HEK293T (cell line): ENCODE measurements around the gene DNAJC11.

Experiments used
- CTCF ChIA-PET: fragments of 350-600 bp; formaldehyde crosslinking; extraction: SDS; loops from one replicate; lab custom pipeline; 2021; ENCODE audit warnings: antibody characterized with exemption, inconsistent platforms; lab: Yijun Ruan, JAX
- POLR2A ChIA-PET: fragments of 350-600 bp; formaldehyde crosslinking; extraction: SDS; loops from one replicate; lab custom pipeline; 2020; ENCODE audit warnings: antibody characterized with exemption, inconsistent platforms; lab: Yijun Ruan, JAX
- DNase-seq: peaks from one replicate; pipeline ENCODE4 v3.0.0; 2012; ENCODE audit warnings: mixed read lengths; ENCODE audit errors: extremely low spot score
- ARNT ChIP-seq: fragments of 450-650 bp; IDR thresholded peaks from 2 replicates; pipeline ENCODE4 v1.6.1; 2017; ENCODE audit warnings: mild to moderate bottlenecking
- BHLHE40 ChIP-seq: fragments of 450-650 bp; IDR thresholded peaks from 2 replicates; pipeline ENCODE4 v1.6.1; 2016; ENCODE audit warnings: mild to moderate bottlenecking, moderate library complexity, borderline replicate concordance
- CTBP1 ChIP-seq: fragments of 450-650 bp; IDR thresholded peaks from 2 replicates; pipeline ENCODE4 v1.6.1; 2016; ENCODE audit warnings: borderline replicate concordance
- ELF4 ChIP-seq: fragments of 450-650 bp; IDR thresholded peaks from 2 replicates; pipeline ENCODE4 v1.6.1; 2017; ENCODE audit warnings: antibody characterized with exemption
- FOXA1 ChIP-seq: fragments of 450-650 bp; IDR thresholded peaks from 2 replicates; pipeline ENCODE4 v1.6.1; 2016; ENCODE audit warnings: mild to moderate bottlenecking
- FOXK2 ChIP-seq: fragments of 450-650 bp; IDR thresholded peaks from 2 replicates; pipeline ENCODE4 v1.6.1; 2016; ENCODE audit warnings: mild to moderate bottlenecking
- FOXM1 ChIP-seq: fragments of 450-650 bp; IDR thresholded peaks from 2 replicates; pipeline ENCODE4 v1.6.1; 2017; ENCODE audit warnings: mild to moderate bottlenecking, borderline replicate concordance
- HDGF ChIP-seq: fragments of 450-650 bp; IDR thresholded peaks from 2 replicates; pipeline ENCODE4 v1.6.1; 2017; ENCODE audit warnings: antibody characterized with exemption, borderline replicate concordance
- L3MBTL2 ChIP-seq: fragments of 450-650 bp; conservative IDR thresholded peaks from 2 replicates; pipeline ENCODE4 v1.6.1; 2016; ENCODE audit warnings: mild to moderate bottlenecking
- LEF1 ChIP-seq: fragments of 450-650 bp; IDR thresholded peaks from 2 replicates; pipeline ENCODE4 v1.6.1; 2017; ENCODE audit warnings: mild to moderate bottlenecking, borderline replicate concordance
- NFRKB ChIP-seq: fragments of 450-650 bp; IDR thresholded peaks from 2 replicates; pipeline ENCODE4 v1.6.1; 2016; ENCODE audit warnings: mild to moderate bottlenecking, moderate library complexity
- SP1 ChIP-seq: fragments of 450-650 bp; IDR thresholded peaks from 2 replicates; pipeline ENCODE4 v1.6.1; 2017
- SUZ12 ChIP-seq: fragments of 450-650 bp; IDR thresholded peaks from 2 replicates; pipeline ENCODE4 v1.6.1; 2016; ENCODE audit warnings: mild to moderate bottlenecking
- TARDBP ChIP-seq: fragments of 450-650 bp; IDR thresholded peaks from 2 replicates; pipeline ENCODE4 v1.6.1; 2016
- ZNF384 ChIP-seq: fragments of 450-650 bp; IDR thresholded peaks from 2 replicates; pipeline ENCODE4 v1.6.1; 2016
- TF ChIP-seq, protein P1 (sequence below): fragments of 450-650 bp; IDR thresholded peaks from 2 replicates; pipeline ENCODE4 v1.6.1; 2016

Gene DNAJC11

GRCh38 chr1:6653436-6654290, 48.0 kb downstream of the DNAJC11 start:
- ChIA-PET POLR2A (no interaction called here), CTCF (no interaction called here)
- DNase-seq, result no peak
- TF ChIP-seq L3MBTL2 (no peak), ARNT (no peak), NFRKB (no peak), CTBP1 (no peak), FOXM1 (no peak), SUZ12 (no peak), FOXA1 (no peak), ZNF384 (no peak), ELF4 (no peak), BHLHE40 (no peak), FOXK2 (no peak), SP1 (no peak), LEF1 (no peak), TARDBP (no peak), HDGF (no peak)
- TF ChIP-seq, protein P1, sequence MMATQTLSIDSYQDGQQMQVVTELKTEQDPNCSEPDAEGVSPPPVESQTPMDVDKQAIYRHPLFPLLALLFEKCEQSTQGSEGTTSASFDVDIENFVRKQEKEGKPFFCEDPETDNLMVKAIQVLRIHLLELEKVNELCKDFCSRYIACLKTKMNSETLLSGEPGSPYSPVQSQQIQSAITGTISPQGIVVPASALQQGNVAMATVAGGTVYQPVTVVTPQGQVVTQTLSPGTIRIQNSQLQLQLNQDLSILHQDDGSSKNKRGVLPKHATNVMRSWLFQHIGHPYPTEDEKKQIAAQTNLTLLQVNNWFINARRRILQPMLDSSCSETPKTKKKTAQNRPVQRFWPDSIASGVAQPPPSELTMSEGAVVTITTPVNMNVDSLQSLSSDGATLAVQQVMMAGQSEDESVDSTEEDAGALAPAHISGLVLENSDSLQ, result no peak

- TF ChIP-seq HDGF, result no peak
- TF ChIP-seq L3MBTL2, result no peak
- no peak for TF ChIP-seq SP1
- TF ChIP-seq CTBP1, result no peak
- TF ChIP-seq FOXA1, result no peak
- TF ChIP-seq ARNT, result no peak
- TF ChIP-seq ZNF384, result no peak
- no peak for TF ChIP-seq FOXM1
- no peak for TF ChIP-seq ELF4
- TF ChIP-seq FOXK2, result no peak
- no peak for TF ChIP-seq NFRKB
- TF ChIP-seq SUZ12, result no peak
- no peak for TF ChIP-seq BHLHE40
- TF ChIP-seq TARDBP, result no peak
- TF ChIP-seq, protein P1, result no peak
- ChIA-PET POLR2A (no interaction called here), CTCF (no interaction called here)
Measured at GRCh38 chr1:6652986-6653385, 48.6 kb downstream of the DNAJC11 start.

GRCh38 chr1:6651909-6652308, 49.7 kb downstream of the DNAJC11 start:
- no peak for DNase-seq
- ChIA-PET POLR2A (no interaction called here), CTCF (no interaction called here)
- no peak for TF ChIP-seq ELF4
- no peak for TF ChIP-seq BHLHE40
- TF ChIP-seq SP1, result no peak
- TF ChIP-seq TARDBP, result no peak
- no peak for TF ChIP-seq FOXK2
- no peak for TF ChIP-seq L3MBTL2
- TF ChIP-seq SUZ12, result no peak
- no peak for TF ChIP-seq ARNT
- TF ChIP-seq CTBP1, result no peak
- no peak for TF ChIP-seq FOXA1
- TF ChIP-seq ZNF384, result no peak
- TF ChIP-seq, protein P1, result no peak
- TF ChIP-seq NFRKB, result no peak
- TF ChIP-seq LEF1, result no peak
- TF ChIP-seq HDGF, result no peak
- TF ChIP-seq FOXM1, result no peak

More at GRCh38 chr1:6652986-6653385, 48.6 kb downstream of the DNAJC11 start:
- no peak for DNase-seq

GRCh38 chr1:6648556-6648955, 53.1 kb downstream of the DNAJC11 start:
- ChIA-PET CTCF (no interaction called here), POLR2A (no interaction called here)
- no peak for DNase-seq
- TF ChIP-seq ELF4 (no peak), BHLHE40 (no peak), LEF1 (no peak), SP1 (no peak), HDGF (no peak), L3MBTL2 (no peak), FOXM1 (no peak), NFRKB (no peak), FOXA1 (no peak), CTBP1 (no peak)
- TF ChIP-seq, protein P1, result no peak

DNA sequence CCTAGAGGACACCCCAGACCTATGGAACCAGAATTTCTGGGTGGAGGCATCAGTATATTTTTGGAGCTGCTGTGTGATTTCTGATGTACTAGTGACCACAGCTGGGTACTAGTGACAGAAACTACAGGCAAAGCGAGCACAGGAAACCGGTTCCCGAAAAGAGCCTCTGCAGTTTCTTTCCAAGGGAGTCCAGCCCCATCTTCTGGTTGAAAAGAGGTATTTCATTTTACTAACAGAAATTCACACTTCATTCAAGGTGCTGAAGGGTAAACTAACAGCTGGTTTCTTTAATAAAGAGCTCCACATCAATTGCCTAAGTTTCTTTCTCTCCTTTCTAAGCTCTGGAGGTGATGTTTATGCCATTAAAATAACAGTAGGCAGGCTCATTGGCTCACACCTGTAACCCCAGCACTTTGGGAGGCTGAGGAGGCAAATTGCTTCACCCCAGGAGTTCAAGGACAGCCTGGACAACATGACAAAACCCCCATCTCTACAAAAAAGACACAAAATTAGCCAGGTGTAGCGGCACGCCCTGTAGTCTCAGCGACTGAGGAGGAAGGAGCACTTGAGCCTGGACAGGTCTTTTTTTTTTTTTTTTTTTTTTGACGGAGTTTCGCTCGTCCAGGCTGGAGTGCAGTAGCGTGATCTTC, 55.0 kb downstream of the DNAJC11 start:
- no peak for TF ChIP-seq FOXM1
- TF ChIP-seq HDGF, result no peak
- TF ChIP-seq ZNF384, result no peak
- no peak for TF ChIP-seq LEF1
- CTCF ChIA-PET, result interaction anchor here (0.7 to 1.8 kb wide), 10 partner anchors 9 to 155 kb away, joined by 3 to 7 read pairs (median 4); partner anchors contain the start of genes PLEKHG5 and TAS1R1
- peak; percentile 70 for DNase-seq
- POLR2A ChIA-PET, result no interaction called here
